H1 (cell line): ENCODE measurements around the gene ITM2B.

ENCODE experiments used
- CHD1 ChIP-seq: IDR thresholded peaks from 2 replicates; pipeline ENCODE4 v1.6.1; 2012; ENCODE audit warnings: low read depth, low read length, improper control_type of control experiment
- CHD2 ChIP-seq: IDR thresholded peaks from 2 replicates; pipeline ENCODE4 v1.6.1; 2012; ENCODE audit warnings: low read length, improper control_type of control experiment
- EP300 ChIP-seq, 2 experiments: IDR thresholded peaks; 1 replicate in 1 of 2; 2 replicates in 1 of 2; pipeline ENCODE4 v1.6.1; 2011 to 2012; ENCODE audit warnings: low read depth in 2 of 2, low read length in 2 of 2, mild to moderate bottlenecking in 2 of 2, borderline replicate concordance in 1 of 2, inconsistent platforms in 1 of 2, moderate library complexity in 1 of 2
- GTF2F1 ChIP-seq: IDR thresholded peaks from 2 replicates; pipeline ENCODE4 v1.6.1; 2012; ENCODE audit warnings: low read depth, low read length, improper control_type of control experiment, borderline replicate concordance
- KDM1A ChIP-seq: fragments of 200-600, 300-600 bp; sonication (generic); IDR thresholded peaks from 2 replicates; pipeline ENCODE4 v1.7.1; 2016; ENCODE audit warnings: mild to moderate bottlenecking, low read length, borderline replicate concordance
- MAFK ChIP-seq: IDR thresholded peaks from 2 replicates; pipeline ENCODE4 v1.6.1; 2012; ENCODE audit warnings: low read depth, mild to moderate bottlenecking, improper control_type of control experiment, low read length
- POLR2A ChIP-seq, 2 experiments: IDR thresholded peaks; 1 replicate in 1 of 2; 2 replicates in 1 of 2; pipeline ENCODE4 v1.6.1; 2011; ENCODE audit warnings: low read depth in 2 of 2, low read length in 2 of 2, mild to moderate bottlenecking in 2 of 2; ENCODE audit errors: control extremely low read depth in 1 of 2
- POLR2AphosphoS5 ChIP-seq: IDR thresholded peaks from 2 replicates; pipeline ENCODE4 v1.6.1; 2011; ENCODE audit warnings: low read depth, low read length
- RAD21 ChIP-seq, 2 experiments: IDR thresholded peaks in 1 of 2; conservative IDR thresholded peaks in 1 of 2; 2 replicates each; pipeline ENCODE4 v1.6.1; 2011; ENCODE audit warnings: low read depth in 2 of 2, low read length in 2 of 2, improper control_type of control experiment in 1 of 2, inconsistent platforms in 1 of 2, mild to moderate bottlenecking in 1 of 2, moderate library complexity in 1 of 2
- SIN3A ChIP-seq, 2 experiments: IDR thresholded peaks in 1 of 2; conservative IDR thresholded peaks in 1 of 2; 2 replicates each; pipeline ENCODE4 v1.6.1; 2011 to 2012; ENCODE audit warnings: low read length in 2 of 2, improper control_type of control experiment in 1 of 2, low read depth in 1 of 2, mild to moderate bottlenecking in 1 of 2
- SIRT6 ChIP-seq: IDR thresholded peaks from one replicate; pipeline ENCODE4 v1.7.1; 2012; ENCODE audit warnings: low read length, inconsistent platforms
- SIX5 ChIP-seq: IDR thresholded peaks from 2 replicates; pipeline ENCODE4 v1.6.1; 2011; ENCODE audit warnings: mild to moderate bottlenecking, low read depth, low read length
- SRF ChIP-seq: IDR thresholded peaks from 2 replicates; pipeline ENCODE4 v1.6.1; 2011; ENCODE audit warnings: mild to moderate bottlenecking, low read depth, low read length, moderate library complexity
- TF ChIP-seq, protein P1 (sequence below), 3 experiments: IDR thresholded peaks; 1 replicate in 2 of 3; 2 replicates in 1 of 3; pipeline versions ENCODE4 v1.5.1 to v1.6.1; 2011; ENCODE audit warnings: low read length in 3 of 3, mild to moderate bottlenecking in 3 of 3, inconsistent platforms in 2 of 3, low read depth in 1 of 3, moderate library complexity in 1 of 3; ENCODE audit not compliant: insufficient read depth in 1 of 3; ENCODE audit errors: control extremely low read depth in 1 of 3

- no peak for TF ChIP-seq SIN3A (conservative IDR thresholded peaks at IDR 0.05 in 1 of 2, IDR thresholded peaks at IDR 0.05 in 1 of 2; ENCODE audit: low read depth in 1 of 2, low read length in 2 of 2)
- TF ChIP-seq SIX5: no peak
- TF ChIP-seq MAFK: no peak
- no peak for TF ChIP-seq SIRT6
- TF ChIP-seq GTF2F1: no peak
- TF ChIP-seq RAD21 (IDR thresholded peaks at IDR 0.05 in 1 of 2, conservative IDR thresholded peaks at IDR 0.05 in 1 of 2; ENCODE audit: low read depth in 2 of 2, low read length in 2 of 2): no peak
- TF ChIP-seq POLR2AphosphoS5: no peak
- TF ChIP-seq KDM1A: no peak
- TF ChIP-seq CHD2: no peak
- no peak for TF ChIP-seq EP300 (IDR thresholded peaks at IDR 0.05; ENCODE audit: borderline replicate concordance in 1 of 2, low read depth in 2 of 2, low read length in 2 of 2)
- TF ChIP-seq, protein P1, sequence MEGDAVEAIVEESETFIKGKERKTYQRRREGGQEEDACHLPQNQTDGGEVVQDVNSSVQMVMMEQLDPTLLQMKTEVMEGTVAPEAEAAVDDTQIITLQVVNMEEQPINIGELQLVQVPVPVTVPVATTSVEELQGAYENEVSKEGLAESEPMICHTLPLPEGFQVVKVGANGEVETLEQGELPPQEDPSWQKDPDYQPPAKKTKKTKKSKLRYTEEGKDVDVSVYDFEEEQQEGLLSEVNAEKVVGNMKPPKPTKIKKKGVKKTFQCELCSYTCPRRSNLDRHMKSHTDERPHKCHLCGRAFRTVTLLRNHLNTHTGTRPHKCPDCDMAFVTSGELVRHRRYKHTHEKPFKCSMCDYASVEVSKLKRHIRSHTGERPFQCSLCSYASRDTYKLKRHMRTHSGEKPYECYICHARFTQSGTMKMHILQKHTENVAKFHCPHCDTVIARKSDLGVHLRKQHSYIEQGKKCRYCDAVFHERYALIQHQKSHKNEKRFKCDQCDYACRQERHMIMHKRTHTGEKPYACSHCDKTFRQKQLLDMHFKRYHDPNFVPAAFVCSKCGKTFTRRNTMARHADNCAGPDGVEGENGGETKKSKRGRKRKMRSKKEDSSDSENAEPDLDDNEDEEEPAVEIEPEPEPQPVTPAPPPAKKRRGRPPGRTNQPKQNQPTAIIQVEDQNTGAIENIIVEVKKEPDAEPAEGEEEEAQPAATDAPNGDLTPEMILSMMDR (IDR thresholded peaks at IDR 0.05; ENCODE audit: control extremely low read depth in 1 of 3, insufficient read depth in 1 of 3, low read depth in 1 of 3, low read length in 3 of 3): no peak
- no peak for TF ChIP-seq SRF
- no peak for TF ChIP-seq POLR2A (IDR thresholded peaks at IDR 0.05; ENCODE audit: control extremely low read depth in 1 of 2, low read depth in 2 of 2, low read length in 2 of 2)
- TF ChIP-seq CHD1: no peak
These were observed 83.1 kb downstream of the ITM2B start for GRCh38 chr13:48315969-48316650.
